A673 (cell line): Measurements from ENCODE around the gene SLC39A12.

Source experiments
- EZH2 ChIP-seq: fragments of 200-600 bp; sonication (generic); IDR thresholded peaks from 2 replicates; pipeline ENCODE4 v1.6.1; 2017; ENCODE audit warnings: borderline replicate concordance, low read depth, mild to moderate bottlenecking, mixed read lengths, antibody characterized with exemption, low read length; ENCODE audit not compliant: poor library complexity, severe bottlenecking
- TF ChIP-seq, protein P1 (sequence below): fragments of 300-800, 200-600 bp; sonication (generic); conservative IDR thresholded peaks from 2 replicates; pipeline ENCODE4 v1.5.1; 2017; ENCODE audit warnings: low read depth, mild to moderate bottlenecking, antibody characterized with exemption, low read length, moderate library complexity, mixed read lengths

- TF ChIP-seq, protein P1, sequence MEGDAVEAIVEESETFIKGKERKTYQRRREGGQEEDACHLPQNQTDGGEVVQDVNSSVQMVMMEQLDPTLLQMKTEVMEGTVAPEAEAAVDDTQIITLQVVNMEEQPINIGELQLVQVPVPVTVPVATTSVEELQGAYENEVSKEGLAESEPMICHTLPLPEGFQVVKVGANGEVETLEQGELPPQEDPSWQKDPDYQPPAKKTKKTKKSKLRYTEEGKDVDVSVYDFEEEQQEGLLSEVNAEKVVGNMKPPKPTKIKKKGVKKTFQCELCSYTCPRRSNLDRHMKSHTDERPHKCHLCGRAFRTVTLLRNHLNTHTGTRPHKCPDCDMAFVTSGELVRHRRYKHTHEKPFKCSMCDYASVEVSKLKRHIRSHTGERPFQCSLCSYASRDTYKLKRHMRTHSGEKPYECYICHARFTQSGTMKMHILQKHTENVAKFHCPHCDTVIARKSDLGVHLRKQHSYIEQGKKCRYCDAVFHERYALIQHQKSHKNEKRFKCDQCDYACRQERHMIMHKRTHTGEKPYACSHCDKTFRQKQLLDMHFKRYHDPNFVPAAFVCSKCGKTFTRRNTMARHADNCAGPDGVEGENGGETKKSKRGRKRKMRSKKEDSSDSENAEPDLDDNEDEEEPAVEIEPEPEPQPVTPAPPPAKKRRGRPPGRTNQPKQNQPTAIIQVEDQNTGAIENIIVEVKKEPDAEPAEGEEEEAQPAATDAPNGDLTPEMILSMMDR: no peak
- TF ChIP-seq EZH2: no peak
Measured at GRCh38 chr10:17959870-17960269, 8.2 kb downstream of the SLC39A12 start.
